Mucosa of gallbladder (tissue), 1 donor: Measurements from ENCODE around the gene OR2T6. TPM values are rescaled to one million over a fixed set of nuclear protein-coding genes. Genes with fewer than 3 reads are reported as not detected.
"Not testable (repeated sequence)": the region's sequence is repeated elsewhere in the genome, so short reads cannot be mapped to it uniquely, and the experiment has no call there.

ENCODE experiments used
- DNase-seq: peaks from one replicate; pipeline ENCODE4 v3.0.0-alpha.2; 2020; ENCODE audit warnings: low spot score
- total RNA-seq: library from RNA; stranded (reverse); gene quantifications from one replicate; pipeline ENCODE4 v1.2.1, GENCODE V29; 2021
- donor health status: DM: no; HTN: no; CAD: no.

OR2T6 gene, protein sequence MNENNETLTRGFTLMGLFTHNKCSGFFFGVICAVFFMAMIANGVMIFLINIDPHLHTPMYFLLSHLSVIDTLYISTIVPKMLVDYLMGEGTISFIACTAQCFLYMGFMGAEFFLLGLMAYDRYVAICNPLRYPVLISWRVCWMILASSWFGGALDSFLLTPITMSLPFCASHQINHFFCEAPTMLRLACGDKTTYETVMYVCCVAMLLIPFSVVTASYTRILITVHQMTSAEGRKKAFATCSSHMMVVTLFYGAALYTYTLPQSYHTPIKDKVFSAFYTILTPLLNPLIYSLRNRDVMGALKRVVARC
- total RNA-seq = not detected

DNA sequence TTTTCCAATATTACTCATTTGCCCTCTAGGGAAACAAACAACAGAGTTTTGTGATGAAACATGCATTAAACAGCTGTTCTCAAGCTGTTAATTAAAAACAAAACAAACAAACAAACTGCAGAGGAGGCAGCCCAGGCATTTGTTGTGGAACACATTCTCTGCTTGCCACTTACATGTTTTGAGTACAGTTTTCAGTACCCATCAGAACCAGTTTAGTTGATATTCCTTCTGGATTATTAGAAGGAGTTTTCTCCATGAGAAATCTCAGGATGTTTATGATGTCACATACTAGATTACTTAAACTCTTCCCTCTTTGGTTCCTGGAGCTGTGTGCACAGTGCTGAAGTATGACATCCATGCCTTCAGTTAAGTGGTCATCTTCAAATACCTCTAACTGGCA lies at the start of gene OR2T6:
Gene OR2T6, plus strand, starts transcription at position 301 of the 400 bp plus-strand sequence. CDS start 11,863 bp downstream, outside the sequence.
- no peak for DNase-seq

DNA sequence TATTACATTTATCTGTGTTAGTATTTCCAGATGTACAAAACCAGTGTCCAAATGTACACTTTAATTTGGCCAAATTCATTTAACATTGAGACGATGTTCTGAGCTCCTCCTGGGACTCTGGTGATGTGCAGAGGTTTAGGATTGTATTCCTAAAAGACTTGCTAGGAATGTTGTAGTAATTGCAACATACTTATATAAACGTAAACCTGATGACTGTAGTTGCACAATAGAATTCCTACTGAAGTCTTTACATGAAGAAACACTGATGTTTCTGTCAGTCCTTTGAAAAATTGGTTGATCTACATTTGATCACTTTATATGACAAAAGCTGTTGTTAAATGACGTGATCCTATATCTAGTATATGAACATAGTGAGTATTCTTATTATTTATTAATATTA lies 32.1 kb upstream of the OR2T6 start:
- DNase-seq = no peak

DNA sequence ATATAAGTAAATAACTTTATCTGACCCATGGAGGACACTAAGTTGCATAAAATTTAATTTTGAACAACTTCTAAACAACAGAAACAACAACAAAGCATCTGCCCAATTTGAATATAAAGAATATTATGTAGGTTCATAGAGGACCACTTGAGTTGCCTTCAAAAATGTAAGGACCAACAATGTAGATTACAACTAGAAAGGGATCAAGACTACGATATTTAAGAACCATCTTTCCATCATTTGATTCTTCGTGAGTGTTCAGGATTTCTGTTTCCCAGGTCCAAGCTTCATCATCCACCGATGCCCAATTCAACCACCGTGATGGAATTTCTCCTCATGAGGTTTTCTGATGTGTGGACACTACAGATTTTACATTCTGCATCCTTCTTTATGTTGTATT lies 27.1 kb upstream of the OR2T6 start, which contains the start of gene OR14C36:
Gene OR14C36, plus strand, starts transcription at position 301 of the 400 bp plus-strand sequence. Its CDS starts 0 bp downstream, at position 301.
- DNase-seq = no peak

DNA sequence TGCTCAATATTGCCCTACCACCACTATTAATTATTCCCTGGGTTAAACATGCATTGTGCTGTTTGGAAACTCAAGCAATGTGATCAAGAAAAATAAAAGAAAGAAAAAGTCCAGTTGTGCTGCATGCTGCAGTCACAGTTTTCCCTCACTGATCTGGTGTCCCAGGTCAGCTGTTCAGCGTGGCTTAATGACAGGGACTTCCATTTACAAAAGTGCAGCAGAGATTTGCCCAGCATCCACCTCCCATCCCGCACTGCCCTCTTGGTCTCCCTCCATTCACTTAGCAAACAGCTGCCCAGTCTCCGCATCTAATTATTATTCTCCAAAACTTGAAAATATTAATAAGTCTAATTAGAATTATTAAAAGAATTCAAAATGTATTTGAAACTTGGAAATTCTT lies 16.1 kb upstream of the OR2T6 start:
- DNase-seq = no peak

DNA sequence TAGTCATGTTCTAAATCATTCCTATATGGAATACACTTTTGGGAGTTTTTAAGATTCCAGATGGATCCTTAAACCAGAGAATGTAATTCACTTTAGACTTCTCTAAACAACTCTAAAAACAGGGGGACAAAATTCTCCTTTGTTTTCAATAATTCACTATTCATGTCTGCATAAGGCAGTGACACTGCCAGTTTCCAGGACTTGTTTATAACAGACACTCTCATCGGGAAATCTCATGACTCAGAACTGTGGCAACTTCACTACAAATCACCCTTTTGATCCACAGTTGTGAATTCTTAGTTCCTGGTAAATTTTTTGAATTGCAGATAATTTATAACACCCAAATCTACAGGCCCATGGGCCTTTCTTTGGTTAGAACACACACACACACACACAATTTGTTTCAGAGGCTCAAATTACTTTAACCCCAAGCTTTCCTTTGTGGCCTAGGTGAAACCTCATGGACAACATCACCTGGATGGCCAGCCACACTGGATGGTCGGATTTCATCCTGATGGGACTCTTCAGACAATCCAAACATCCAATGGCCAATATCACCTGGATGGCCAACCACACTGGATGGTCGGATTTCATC lies 14.3 kb upstream of the OR2T6 start, which contains the start of gene OR2T4:
Gene OR2T4, plus strand, starts transcription at position 545 of the 595 bp plus-strand sequence. Its CDS starts 0 bp downstream, at position 545.
- no peak for DNase-seq

DNA sequence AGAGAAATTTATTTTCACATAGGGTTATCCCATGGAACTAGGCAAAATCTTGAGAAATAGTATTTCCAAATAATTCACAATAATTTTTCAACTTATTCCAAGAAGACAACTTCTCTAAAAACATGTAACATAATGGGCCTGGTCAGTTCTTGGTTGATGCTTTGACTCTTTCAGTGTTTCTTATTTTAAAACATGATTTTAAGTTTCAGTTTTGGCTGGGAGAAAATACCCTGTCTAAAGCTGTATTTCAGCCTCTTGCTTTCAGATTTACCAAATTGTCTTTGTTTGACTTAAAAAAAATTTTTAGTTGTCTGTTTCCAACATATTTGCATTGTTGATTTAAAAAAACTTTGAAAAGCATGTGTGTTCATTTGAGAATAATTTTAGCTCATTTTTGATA lies 8.9 kb upstream of the OR2T6 start:
- no peak for DNase-seq

DNA sequence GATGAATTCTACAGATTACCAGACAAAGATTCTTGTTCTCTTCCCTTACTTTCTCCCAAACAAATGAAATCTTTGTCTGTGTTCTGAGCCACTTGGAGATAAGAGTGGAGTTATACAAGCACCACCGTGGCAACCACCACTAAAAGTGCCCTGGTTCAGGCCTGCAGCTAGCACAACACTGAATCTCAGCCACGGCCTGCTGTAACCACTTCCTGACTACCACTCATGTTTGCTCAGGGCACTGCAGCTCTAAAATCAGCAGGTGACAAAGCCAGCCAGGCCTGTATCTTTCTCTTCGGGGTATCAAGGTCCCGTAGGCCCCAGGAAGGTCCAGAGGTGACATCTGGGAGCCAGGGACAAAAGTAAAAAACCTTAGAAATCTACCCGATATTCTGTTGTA lies 3.2 kb upstream of the OR2T6 start:
- no peak for DNase-seq

DNA sequence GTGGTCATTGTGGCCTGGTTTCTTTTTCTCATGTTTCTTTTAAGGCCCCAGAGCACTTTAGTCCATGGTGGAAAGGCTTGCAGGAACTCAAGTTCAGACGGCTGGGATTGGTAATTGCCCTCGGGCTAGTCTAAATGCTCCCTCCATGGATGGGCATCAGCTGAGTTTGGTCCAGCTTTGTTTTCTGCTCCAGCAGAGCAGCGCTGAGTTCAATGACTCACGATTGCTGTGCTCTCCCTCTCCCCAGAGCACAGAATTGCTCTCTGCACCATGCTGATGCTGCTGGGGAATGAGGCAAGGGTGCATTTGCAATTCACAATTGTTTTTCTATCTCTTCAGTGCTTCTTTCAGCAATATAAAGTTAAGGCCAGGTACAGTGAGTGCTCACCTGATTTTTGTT lies 1.8 kb upstream of the OR2T6 start:
- no peak for DNase-seq

DNA sequence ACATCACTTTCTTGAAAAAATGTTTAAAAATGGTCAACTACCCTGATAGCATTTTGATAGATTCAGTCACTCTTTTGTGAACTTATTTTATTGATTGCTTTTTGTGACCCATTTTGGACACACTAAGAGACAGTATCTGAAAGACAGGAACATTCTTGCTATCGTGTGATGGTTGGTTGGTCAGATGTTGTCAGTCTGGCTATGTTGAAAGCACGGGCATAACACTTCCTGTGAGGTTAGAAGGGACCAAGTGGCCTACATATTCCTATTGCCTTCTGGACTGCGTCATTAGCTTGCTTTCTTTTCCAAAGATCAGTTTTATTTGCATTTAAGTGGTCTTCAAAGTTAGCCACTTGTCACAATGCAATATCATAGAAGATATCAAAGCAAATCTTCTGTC lies 1.4 kb downstream of the OR2T6 start:
- DNase-seq = no peak

DNA sequence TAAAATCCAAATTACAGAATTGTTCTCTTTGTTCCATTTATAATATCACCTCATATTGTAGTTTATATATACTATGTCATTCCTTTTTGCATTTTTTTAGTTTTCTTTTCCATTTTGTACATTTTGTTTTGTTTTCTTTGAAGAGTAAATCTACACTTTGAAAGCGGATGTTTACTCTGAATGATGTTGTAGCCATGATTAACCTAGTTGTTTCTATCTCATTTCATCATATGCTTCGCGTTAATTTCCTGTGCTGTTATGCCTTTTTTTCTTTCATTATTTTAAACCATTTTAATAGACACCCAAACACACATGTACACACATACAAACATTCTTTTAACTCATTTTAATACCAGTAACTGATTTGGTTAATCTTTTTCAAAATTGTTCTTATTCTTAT lies 5.3 kb downstream of the OR2T6 start:
- DNase-seq = no peak

DNA sequence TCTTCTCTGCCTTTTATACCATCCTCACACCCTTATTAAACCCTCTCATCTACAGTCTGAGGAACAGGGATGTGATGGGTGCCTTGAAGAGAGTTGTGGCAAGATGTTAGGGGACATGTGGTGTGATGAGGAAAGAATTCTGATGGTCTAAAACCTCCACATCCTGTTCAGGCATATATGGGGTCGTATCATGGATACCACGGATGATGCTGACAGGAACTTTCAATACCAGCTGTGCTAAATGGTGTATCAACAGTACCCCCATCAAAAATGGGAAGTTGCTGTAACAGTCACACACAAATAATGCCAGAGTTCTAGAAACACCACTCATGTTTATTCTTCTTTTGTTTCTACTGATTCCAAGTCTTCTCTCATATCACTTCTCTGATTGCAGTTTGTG lies 12.9 kb downstream of the OR2T6 start:
- DNase-seq = no peak

DNA sequence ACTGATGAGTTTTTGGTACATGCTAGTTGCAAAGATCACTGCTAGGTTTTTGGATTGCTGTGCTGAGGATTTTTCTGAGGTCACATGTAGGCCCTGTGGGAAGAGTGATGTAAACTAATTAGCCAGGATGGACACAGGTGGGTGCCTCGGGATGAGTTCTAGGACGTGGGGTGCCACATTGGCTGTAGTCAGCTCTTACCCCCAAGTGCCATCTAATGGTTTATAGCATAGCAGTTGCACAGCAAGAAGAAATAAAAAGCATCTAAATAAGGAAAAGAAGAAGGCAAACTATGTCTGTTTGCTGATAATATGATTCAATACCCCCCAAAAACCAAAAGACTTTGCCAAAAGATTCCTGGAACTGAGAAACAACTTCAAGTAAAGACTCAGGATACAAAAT lies 17.5 kb downstream of the OR2T6 start:
- no peak for DNase-seq

DNA sequence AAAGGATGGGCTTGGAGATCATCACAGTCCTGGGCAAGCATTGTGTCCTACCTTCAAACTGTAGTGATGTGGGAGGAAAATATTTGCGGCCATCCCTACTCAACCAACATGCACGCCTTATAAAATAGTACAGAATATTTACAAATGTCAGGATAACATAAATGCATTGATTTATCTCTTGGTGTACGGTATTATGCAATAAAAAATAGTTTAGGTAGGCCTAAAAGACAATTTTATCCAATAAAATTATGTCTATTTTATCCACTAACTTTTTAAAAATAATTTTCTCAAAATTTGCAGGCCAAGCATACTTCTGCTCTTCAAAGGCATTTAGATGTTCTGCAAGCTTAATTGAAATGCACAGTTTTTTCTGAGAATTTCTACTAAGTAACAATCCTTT lies 27.2 kb downstream of the OR2T6 start, which contains the start of gene OR2T1:
Gene OR2T1, plus strand, starts transcription at position 301 of the 400 bp plus-strand sequence. CDS start 3,100 bp downstream, outside the sequence.
- no peak for DNase-seq

DNA sequence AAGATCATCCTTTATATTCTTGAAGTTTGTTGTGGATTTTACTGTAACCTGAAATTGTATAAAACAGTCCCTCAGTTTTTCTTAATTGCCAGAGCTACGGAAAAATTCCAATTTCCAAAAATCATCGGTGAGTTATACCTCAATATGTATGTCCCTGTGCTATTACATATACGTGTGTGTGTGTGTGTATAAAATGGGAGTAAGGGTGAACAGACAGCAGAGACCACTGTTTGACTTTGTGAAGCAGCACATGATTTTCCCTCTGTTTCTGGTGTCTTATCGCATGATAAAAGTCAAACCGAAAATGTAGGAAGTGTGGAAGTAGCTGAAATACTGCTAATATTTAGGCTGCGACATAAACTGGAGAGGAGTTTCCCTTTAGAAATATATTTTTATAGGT lies 28.5 kb downstream of the OR2T6 start:
- no peak for DNase-seq

DNA sequence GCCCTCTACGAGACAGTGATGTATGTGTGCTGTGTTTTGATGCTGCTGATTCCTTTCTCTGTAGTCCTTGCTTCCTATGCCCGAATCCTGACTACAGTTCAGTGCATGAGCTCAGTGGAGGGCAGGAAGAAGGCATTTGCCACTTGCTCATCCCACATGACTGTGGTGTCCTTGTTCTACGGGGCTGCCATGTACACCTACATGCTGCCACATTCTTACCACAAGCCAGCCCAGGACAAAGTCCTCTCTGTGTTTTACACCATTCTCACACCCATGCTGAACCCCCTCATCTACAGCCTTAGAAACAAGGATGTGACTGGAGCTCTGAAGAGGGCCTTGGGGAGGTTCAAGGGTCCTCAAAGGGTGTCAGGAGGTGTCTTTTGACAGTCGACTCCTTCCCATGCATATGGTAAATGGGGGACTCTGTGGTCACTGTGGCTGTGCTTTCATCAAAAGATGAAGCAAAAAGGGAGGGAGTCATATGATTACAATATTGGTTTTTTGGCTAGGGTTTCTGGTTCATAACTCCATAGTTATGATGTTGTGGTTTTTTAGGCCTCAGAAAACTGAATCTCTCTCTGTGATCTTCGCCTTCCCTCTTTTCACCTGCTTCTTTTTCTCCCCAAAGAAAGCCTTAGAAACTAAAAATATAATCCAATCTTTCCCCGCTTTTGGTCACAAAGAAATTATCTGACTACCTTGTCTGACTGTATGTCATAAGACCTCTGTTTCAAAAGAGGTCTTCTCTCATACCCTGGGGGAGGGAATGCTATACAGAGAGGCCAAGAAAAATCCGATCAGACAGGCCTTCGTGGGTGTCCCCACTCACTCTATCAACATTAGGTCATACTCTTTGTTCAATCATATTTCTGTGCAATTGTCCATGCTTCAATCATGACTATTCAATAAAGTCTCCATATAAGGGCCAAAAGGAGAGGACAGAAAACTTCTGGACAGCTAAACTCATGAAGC lies 31.5 kb downstream of the OR2T6 start:
- DNase-seq = no peak

DNA sequence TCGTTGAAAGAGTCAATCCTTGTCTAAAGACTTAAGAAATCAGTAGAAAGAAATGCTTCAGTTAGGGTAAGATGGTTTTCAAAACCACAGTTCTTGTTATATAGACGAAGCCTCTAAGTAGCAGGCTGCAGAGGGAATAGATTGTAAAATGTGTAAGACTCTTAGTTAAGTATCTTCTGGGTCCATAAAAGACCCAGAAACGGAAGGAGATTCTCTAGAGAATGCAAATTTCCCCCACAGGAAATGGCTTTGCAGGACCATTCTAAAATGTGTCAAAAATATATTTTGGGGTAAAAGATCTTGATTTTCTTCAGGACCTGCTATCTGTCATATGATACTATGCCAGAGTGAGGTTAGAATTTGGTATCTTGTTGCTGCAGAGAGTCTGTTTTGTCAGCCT lies 40.7 kb downstream of the OR2T6 start:
- no peak for DNase-seq

DNA sequence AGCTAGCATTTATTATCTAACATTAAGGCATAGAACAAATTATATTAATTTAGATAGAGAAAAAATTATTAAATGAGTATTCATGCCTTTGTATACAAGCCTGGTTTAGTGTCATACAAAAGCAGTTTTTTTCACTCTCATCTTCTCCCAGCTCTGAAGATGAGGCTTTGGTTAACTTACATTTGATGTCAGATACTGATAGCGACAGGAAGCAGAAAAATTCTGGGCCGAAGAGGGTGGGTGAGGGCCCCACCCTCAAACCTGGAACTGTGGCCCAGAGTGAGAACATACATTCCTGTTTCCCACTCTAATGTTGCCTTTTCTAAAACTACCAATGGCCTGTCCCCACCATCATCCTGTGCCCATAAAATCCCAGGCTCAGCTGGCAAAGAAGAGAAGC lies 42.3 kb downstream of the OR2T6 start:
- no peak for DNase-seq

DNA sequence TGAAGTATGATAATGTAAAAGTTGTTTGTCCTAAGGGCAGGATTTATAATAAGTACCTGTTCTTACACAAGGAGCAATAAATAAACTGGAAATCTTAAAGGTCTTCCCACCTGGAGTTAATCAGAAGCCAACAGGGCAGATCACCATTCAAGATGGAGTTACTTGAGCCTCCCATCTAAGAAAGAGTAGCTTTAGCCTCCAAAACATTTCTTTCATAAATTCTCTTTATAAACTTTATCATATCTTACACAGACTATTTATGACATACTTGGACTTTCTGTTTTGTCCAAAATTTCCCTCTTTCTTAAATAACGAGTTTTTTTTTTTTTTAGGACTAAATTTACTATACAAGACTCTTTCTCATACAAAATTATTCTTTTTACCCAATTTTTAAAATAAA lies 45.8 kb downstream of the OR2T6 start:
- DNase-seq = no peak

DNA sequence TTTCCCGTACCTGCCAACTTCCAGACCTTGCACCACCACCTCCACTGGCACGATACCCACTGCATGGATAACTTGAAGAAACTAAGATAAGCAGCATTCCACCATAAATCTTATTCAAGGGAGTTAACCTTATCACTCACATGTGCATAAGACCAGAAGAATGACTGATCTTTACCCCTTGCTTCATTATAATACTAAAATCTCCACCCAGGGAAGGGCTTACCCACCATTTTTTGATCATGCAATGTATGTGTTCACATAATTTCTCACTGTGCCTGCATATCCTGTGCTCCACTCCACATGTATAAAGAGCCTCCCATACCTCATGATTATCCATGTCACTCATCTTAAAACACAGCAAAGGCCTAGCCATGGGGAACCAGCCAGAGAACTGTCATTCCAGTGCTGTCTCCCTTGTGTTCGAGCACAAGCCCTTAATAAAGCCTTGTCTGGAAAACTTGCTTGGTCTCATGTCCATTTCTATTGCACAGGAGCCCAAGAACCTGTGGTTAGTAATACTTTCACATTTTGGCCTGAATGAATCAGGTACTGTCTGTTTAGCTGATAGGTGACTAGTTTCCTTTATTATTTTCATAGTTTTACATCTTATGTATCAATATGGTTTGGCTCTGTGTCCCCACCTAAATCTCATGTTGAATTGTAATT lies 52.1 kb downstream of the OR2T6 start:
- not testable (repeated sequence) for DNase-seq

DNA sequence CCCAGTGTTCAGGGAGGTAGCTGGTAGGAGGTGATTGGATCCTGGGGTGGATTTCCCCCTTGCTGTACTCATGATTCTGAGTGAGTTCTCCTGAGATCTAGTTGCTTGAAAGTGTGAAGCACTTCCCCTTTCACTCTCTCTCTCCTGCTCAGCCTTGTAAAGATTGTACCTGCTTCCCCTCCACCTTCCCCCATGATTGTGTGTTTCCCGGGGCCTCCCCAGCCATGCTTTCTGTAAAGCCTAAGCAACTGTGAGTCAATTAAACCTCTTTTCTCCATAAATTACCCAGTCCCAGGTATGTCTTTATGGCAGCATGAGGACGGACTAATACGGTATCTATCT lies 52.6 kb downstream of the OR2T6 start:
- not testable (repeated sequence) for DNase-seq

DNA sequence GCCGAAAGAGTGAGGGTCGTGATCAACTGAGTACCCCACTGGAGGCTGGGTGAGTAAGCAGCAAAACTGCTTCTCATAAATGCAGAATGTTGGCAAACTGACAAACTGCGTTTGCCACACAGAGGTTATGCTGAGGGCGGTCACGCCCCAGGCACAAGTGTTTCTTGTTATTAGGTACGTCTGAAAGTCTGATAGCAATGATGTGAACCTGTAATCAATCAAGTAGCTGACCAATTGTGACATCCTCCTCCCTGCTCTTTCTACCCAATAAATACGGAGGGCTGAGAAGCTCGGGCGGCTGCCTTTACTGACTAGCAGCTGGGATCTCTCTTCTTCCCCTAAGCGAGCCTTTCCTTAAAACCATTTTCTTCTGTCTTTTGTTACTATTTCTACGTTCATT lies 56.1 kb downstream of the OR2T6 start:
- DNase-seq = not testable (repeated sequence)

DNA sequence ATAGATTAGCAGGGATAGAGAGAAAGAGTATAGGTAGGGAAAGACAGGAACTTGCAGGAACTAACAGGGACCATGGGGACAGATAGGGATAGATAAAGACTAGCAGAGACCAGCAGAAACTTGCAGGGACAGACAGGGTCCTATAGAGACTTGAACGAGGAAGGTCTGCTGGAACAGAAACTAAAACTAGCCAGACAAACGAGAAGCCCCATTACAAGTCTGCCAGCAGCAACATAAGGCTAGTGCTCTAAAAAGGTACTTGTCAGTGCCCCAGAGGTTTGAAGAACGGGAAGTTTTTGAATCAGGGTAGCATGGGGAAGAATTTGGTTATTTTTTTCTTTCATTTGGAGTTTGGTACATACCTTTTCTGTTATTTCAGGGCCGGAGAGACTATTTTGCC lies 56.7 kb downstream of the OR2T6 start:
- not testable (repeated sequence) for DNase-seq
